Hematopoietic multipotent progenitor cell treated with erythropoietin and hydrocortisone succinate and interleukin-3 and kit ligand, for 17 days (in vitro differentiated cells): Measurements from ENCODE around the gene SBF2.
A peak's percentile ranks its signal among the peaks of the same experiment; 100 is the strongest.

ENCODE experiments used
- DNase-seq: peaks from one replicate; pipeline ENCODE4 v3.0.0-alpha.2; 2015; ENCODE audit warnings: low spot score

SBF2 gene

GRCh38 chr11:10293423-10294289, at the start of gene SBF2:
Gene SBF2 (minus strand): TSS chr11:10294219. CDS start chr11:10294069, 150 bp downstream.
- peak; percentile 34 for DNase-seq

- DNase-seq: no peak
Measured at GRCh38 chr11:10338287-10338686, 44.3 kb upstream of the SBF2 start.

DNA sequence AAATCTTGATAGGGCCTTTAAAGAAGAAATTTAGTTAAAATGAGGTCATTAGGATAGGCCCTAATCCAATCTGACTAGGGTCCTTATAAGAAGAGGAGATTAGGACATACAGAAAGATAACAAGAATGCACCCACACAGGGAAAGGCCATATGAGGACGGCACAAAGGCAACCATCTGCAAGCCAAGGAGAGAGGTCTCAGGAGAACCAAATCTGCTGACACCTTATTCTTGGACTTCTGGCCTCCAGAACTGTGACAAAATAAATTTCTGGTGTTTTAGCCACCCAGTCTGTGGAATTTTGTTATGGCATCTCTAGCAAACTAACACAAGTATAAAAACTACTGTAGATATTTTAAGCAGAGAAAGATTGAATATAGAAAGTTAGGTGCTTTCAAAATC, 39.5 kb upstream of the SBF2 start:
- no peak for DNase-seq

DNA sequence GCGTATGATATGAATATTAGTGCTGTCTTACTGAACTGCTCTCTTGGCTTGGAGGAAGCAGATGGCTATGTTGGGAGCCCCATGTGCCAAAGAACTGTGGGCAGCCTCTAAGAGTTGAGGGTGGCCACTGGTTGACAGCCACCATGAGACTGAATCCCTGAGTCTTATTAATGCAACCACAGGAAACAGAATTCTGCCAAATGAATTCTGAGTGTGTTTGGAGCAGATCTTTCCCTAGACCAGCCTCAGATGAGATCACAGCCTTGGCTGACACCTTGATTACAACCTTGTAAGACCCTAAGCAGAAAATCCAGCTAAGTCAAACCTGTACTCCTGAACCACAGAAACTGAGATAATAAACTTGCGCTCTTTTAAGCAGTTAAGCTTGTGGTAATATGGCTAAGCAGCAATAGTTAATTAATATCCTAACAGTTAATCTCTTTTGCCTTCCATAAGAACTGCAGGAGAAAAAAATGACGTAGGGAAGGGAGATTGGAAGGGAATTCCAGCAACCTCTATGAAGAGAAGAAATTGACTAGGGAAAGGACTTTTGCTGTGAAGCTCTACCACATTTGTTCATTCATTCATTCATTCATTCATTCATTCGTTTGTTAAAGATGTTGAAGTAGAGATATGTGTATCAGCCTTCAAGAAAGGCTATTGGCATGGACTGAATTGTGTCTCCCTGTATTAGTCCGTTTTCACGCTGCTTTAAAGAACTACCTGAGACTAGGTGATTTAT, 37.7 kb upstream of the SBF2 start:
- DNase-seq: no peak

- DNase-seq: no peak
Measured at GRCh38 chr11:10329935-10330334, 35.9 kb upstream of the SBF2 start.

DNA sequence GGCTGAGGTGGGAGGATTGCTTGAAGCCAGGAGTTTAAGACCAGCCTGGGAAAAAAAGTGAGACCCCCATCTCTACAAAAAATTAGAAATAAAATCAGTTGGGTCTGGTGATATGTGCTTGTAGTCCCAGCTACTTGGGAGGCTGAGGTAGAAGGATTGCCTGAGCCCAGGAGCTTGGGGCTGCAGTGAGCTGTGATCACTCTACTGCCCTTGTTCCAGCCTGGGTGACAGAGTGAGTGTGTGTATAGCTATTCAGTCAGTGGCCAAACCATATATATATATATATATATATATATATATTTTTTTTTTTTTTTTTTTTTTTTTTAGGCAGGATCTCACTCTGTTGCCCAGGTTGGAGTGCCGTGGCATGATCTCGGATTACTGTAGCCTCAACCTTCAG, 35.3 kb upstream of the SBF2 start:
- no peak for DNase-seq

DNA sequence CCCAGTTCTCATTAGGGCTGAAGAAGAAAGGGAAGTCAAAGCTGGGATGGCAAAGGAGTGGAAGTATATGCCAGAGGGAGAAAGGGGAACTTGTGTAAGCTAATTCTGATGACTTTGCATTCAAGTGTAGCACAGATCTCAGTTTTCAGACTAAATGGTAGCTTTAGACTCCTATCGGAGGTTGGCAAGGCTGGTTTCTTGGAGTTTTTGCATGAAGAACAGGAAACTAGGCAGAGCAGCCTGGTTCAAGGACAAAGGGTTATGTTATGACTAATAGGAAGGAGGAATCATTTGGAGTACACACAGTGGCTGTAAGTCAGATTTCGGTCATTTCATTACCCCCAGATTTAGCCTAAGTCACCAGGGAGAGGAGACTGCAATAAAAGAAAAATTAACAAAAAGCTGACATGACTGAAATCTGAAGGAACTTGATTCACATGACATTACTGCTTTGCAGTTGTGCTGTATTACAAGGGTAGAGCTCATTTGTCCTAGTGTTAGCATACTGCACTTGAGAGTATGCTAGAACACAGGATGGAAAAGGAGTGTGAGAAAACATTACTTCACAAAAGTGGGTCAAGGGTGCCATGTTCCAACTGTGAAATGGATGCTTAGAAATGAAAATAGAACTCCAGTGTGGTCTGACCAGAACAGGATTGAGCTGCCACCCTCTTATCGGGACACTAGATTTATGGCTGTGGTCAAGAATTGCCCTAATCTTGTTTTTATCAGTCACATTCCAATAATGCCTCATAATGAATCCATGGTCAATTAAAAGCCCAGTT, 34.5 kb upstream of the SBF2 start:
- DNase-seq: no peak

GRCh38 chr11:10327254-10327653, 33.2 kb upstream of the SBF2 start:
- peak; percentile 72 for DNase-seq

GRCh38 chr11:10326012-10326964, 32.3 kb upstream of the SBF2 start:
- DNase-seq: no peak

DNA sequence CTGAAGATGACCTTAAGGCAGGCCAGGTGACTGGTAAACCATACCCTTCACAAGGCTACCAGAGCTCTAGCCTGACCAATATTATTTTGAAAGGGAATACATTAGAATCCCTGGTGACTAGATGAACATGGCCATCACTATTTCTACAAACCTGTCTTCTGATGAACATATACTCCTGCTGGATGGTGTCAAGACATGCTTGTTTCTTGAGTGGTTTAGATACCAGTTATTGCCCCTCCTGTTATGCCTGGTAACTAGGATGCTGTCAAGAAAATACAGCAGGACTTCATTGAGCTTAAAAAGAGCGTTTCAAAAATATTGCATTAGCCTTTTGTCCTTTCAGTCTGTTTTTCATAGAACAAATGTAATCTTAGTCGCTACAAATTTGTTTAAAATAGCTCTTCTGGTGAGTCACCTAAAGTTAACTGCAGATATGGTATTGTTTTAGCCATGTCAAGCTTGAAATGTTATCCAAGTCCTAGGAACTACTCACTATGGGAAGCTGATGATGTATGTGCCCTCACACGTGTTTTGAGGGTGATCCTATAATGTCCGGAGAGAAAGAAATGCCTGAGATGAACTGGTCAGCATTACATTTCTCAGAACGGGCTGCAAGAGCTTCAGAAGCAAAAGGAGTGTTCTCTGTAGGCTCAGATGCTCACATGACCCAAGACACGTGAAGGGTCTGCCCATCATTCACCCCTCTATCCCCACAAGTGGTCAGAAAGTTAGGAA, 31.4 kb upstream of the SBF2 start:
- no peak for DNase-seq

GRCh38 chr11:10324474-10324873, 30.5 kb upstream of the SBF2 start:
- DNase-seq: peak; percentile 26

DNA sequence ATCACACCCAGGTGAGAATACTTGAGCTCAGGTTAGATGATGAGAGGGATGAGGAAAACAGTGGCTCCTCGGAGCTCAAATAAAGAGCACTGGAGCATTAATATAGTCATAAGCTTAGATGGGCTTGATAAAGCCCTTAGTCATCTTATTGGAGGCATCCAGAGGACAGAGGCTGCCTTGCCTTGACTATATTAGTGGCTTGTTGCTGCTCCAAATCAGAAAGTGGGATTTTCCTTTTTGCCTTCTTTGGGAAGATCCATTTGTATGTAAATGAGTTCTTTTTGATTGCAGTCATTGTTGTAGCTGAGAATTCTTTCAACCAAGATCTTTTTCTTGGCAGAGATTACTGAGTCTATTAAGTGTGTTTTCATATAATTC, 29.8 kb upstream of the SBF2 start:
- DNase-seq: peak; percentile 44

DNA sequence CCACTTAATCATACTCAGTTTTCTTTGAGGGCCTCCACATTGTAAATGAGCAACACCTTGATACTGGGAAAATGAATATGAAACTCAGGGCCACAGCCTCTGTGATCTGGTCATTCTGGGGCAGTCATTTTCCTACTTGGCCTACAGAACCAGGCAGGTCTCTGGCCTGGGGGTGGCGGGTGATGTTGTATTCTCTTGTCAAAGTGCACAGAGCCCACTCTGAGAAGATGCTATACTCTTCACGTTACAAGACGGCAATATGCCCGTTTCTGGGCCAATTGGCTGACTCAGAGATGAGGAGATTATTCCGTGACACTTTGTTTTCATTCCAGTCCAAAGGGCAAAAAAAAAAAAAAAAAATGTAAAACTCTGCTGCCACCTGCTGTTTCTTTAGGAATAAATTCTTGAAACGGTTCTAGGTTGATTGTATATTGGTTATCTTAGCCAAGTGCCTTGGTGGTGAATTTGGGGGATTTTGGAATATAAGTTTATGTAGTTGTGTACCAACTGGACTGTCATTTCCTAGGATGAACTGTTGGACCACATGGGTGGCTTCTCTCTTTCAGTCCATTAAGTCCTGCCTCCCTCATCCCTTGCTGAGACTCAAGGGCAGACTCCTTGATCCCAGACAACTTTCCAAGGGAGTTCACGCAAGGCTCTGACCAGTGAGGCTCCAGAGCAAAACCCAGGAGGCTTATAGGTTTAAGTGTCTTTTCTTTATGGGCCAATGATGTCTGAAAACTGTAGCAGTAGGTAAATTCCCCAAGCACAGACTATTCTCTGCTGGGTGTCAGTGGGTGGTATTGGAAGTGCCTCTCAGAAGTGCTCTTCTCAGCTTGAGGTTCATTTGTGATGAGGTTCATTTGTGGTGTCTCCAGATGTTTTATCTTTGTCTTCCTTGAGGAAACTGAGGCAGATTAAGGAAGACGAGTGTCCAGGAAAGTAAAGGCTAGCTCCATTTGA, 29.1 kb upstream of the SBF2 start:
- peak; percentile 94 for DNase-seq

DNA sequence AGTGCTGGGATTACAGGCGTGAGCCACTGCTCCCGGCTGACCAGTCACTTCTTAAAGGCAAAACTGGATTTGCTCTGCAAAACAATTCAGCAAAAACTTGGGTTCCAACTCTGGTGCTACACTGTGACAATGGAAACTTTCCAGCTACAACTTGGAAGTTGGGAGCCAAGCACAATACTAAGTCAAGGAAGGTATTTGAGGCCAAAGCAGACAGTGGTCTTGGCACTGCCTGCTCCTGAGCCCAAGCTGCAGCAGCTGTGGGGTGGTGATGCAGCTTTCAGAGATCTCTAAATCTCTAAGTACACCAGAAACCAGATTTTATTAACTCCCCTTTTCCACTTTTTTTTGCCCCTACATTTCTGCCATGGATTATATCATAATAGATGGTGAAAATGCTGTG, 28.4 kb upstream of the SBF2 start:
- no peak for DNase-seq

GRCh38 chr11:10320736-10321465, 26.9 kb upstream of the SBF2 start:
- no peak for DNase-seq

GRCh38 chr11:10319702-10320558, 25.9 kb upstream of the SBF2 start:
- peak; percentile 63 for DNase-seq

GRCh38 chr11:10318527-10318802, 24.4 kb upstream of the SBF2 start:
- DNase-seq: no peak
